Activated effector memory CD4-positive, alpha-beta T cell treated with Interleukin-2 at 50 U/mL for 16 hours (primary cell): ENCODE results near the gene DEFB118.
"Not testable (repeated sequence)": the region's sequence is repeated elsewhere in the genome, so short reads cannot be mapped to it uniquely, and the experiment has no call there.

Experiments used
- DNase-seq: peaks from one replicate; pipeline ENCODE4 v3.0.0-alpha.2; 2020

Gene DEFB118, protein sequence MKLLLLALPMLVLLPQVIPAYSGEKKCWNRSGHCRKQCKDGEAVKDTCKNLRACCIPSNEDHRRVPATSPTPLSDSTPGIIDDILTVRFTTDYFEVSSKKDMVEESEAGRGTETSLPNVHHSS

DNA sequence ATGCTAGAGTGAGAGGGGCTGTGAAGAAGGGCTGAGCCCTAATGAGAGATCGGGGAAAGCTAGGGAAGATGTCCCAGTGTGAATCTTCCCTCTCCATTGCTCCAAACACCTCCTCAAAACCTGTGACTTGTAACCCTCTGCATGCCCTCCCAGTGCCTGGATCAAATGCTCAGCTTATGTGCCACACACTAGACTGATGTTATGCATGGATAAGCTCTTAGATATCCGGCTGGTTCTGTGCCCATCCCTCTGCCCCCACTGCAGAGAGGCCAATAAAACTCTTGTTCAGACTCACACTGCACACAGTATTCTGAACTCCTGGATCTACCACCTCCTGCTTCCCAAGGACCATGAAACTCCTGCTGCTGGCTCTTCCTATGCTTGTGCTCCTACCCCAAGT lies at the start of gene DEFB118:
DEFB118 (plus strand) TSS at position 301 of the 400 bp plus-strand sequence; CDS start at position 351, 50 bp downstream.
- no peak for DNase-seq

DNA sequence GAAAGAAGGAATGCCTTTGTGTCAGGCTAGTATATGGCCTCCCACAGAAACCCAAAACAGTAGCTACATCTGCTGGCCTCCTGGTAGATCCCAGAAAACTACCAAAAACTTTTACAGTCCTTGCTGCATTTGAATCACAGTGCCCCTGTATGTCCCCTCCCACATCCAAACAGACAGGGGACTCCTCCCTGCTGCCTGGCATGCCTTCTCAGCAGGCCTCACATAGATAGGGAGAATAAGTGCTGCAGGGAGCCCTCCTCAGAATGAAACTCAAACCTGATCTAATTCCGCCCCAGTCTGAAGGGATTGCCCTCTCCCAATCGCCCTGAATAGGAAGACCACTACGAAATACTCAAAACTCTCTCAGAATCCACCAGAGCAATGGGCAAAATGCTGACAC lies 45.9 kb upstream of the DEFB118 start:
- DNase-seq: no peak

DNA sequence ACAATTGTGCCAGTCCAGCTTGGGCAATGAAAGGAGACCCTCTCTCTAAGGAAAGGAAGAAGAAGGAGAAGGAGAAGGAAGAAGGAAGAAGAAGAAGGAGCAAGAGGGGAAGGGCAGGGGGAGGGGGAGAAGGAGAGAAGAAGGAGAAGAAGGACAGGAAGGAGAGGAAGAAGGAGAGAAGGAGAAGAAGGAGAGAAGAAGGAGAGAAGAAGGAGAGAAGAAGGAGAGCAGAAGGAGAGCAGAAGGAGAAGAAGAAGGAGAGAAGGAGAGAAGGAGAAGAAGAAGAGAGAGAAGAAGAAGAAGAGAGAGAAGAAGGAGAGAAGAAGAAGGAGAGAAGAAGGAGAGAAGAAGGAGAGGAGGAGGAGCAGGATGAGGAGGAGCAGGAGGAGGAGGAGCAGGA lies 37.5 kb upstream of the DEFB118 start:
- DNase-seq: no peak

DNA sequence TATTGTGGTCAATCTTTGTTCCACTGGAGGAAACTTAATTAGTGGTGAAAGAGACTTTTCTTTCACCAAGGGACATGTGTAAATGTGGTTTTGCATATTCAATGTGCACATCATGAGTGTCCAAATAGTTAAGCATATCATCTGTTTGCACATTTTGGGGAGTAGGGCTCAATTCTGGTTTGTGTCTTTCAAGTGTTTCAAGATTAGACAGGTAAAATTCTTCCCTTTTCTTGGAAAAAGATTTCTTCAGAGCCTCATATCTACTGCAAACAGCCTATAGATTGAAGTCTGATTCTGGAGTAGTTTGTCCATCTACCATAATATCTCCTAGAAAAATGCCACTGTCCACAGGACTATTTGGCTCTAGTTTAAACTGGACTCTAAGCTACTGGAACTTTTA lies 26.9 kb upstream of the DEFB118 start:
- no peak for DNase-seq

DNA sequence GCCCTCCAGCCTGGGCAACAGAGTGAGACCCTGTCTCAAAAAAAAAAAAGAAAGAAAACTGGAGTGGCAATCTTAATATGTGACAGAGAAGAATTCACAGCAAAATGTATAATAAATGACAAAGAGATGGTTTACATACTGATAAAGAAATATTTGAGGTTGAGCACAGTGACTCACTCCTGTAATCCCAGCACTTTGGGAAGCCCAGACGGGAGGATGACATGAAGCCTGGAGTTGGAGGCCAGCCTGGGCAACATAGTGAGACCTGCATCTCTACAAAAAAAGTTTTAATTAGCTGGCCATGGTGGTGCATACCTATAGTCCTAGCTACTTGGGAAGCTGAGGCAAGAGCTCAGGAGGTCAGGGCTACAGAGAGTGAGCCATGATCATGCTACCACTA lies 12.4 kb upstream of the DEFB118 start:
- DNase-seq: no peak

DNA sequence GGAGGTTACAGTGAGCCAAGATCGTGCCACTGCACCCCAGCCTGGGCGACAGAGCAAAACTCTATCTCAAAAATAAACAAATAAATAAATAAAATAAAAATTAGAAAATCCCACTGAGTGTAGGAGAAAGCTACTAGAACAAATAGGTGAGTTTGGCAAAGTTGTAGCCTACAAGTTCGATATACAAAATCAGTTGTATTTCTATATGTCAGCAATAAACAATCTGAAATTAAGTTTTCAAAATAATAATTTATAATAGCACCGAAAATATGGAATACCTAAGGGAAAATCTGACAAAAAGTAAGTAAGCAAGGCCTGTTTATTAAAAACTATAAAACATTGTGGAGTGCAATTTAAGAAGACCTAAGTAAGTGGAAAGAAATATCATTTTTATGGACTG lies 5.1 kb upstream of the DEFB118 start:
- no peak for DNase-seq

DNA sequence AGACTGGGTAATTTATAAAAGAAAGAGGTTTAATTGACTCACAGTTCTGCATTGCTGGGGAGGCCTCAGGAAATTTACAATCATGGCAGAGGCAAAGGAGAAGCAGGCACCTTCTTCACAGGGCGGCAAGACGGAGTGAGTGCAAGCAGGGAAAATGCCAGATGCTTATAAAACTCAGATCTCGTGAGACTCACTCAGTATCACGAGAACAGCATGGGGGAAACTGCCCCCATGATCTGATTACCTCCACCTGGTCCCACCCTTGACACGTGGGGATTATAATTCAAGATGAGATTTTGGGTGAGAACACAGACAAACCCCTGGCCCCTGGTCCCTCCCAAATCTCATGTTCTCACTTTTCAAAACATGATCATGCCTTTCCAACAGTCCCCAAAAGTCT lies 4.1 kb upstream of the DEFB118 start:
- not testable (repeated sequence) for DNase-seq

DNA sequence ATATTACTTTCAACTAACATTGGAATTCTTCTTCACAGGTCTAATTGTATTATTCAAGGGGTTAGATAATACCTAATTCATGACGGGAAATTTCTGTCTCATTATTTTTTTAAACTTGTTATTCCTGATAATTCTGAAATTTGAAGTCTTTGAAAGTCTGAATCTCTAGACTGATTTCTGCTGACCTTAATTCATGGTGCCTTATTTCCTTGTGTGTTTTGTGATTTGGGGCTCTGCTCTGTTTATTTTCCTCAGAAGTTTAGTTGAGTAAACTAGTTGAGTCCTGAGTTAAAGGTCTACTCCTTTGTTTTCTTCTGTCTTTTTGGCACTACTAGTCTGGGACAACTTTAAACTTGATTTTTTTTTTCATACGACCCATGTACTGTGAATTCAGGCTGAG lies 5.9 kb downstream of the DEFB118 start:
- DNase-seq: no peak

DNA sequence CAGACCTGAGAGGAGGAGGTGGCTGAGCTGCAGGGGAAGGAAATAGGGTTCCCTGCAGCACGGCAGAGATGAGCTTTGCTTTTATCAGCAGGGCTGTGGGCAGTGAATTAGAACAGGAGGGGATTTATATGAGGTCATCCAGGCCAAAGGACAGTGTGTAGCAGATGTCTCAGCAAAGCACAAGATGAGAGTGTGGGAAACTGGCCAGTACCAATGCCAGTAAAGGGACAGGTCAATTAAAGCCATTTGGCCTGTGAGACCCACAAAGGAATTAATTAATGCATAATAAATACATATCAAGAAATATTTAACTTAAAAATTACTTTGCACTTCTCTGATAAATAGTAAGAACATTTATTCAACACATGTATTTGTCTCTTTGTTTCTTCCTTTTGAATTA lies 22.1 kb downstream of the DEFB118 start, which contains the start of gene DEFB119:
DEFB119 (minus strand) TSS at position 101 of the 400 bp plus-strand sequence. CDS start 107 bp downstream, outside the sequence.
- no peak for DNase-seq

DNA sequence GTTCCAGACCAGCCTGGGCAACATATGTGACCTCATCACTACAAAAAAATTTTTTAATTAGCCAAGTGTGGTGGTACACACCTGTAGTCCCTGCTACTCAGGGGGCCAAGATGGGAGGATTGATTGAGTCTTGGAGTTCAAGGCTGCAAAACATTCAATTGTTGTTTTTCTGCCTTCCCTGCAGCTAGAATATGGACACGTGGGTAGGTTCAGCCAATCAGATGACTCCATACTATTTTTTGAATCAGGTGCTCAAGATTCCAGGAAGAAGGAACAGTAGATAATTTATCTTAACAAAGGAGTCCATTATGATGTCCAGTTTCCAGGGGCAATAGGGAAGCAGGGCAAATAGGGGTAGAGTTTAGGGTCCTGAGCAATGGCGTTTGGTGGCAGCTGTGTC lies 24.4 kb downstream of the DEFB118 start:
- DNase-seq: no peak

DNA sequence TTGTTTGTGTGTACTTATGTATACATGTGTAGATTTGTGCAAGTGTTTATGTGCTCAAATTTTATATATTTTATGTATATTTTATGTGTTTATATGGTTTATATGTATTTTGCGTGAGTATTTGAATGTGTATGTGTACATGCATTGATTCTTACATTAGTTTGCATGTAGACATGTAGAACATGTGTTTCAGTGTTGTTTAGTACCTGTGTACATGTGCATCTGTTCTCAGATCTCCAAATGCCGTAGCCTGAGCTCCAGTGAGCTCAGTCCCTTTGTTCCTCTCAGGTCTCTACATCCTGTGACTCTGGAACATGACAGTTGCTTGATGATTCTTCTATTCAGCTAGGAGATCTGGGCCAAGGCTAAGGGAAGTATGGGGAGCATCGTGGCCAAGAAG lies 26.5 kb downstream of the DEFB118 start:
- no peak for DNase-seq

DNA sequence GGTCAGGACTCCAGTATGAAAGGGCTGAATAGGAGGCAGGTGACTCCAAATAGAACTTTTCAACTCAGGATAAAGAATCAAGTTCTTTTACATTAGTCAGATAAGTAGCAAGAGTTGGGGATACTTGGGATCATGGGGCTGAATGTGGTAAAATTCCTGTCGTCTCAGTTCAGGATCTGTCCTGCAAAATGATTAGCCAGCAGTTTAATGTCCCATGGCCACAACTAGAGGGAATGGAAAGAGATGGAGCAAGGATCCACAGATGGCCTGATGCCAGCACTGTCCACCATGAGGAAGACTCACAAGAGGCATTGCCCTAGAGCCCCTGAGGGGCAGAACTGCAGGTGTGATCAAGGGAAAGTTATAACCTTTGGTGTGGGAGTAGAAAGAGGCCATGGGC lies 35.5 kb downstream of the DEFB118 start:
- no peak for DNase-seq

DNA sequence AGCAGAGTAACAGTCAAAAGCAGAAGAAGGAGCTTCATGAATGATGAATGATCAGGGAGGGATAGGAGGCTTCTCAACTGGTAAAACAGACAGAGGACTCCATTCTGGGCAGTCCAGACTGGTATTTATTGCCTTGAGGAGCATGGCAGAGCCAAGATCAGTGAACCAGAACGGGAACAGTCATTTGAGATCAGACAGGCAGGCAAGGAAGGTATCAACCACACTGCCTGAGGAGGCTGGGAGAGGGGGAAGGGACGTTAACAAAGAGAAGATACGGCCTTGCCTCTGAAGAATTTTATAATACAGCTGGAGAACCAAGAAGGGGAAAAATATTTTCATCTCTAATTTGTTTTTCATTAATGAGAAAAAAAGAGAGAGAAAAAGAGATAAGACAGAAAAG lies 37.7 kb downstream of the DEFB118 start, which contains the start of gene DEFB121:
DEFB121 (minus strand) TSS at position 101 of the 400 bp plus-strand sequence; CDS start at position 38, 63 bp downstream.
- DNase-seq: no peak

DNA sequence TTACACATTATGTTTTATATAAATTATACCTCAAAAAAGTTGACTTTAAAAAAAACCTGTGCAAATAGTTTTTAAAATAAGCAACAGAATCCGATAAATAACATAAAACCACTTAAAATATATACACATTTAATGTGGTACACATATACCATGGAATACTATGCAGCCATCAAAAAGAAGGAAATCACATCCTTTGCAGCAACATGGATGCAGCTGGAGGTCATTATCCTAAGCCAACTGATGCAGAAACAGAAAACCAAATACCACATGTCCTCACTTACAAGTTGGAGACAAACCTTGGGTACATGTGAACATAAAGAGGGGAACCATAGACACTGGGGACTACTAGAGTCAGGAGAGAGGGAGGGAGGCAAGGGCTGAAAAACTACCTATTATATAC lies 41.6 kb downstream of the DEFB118 start:
- DNase-seq: no peak

DNA sequence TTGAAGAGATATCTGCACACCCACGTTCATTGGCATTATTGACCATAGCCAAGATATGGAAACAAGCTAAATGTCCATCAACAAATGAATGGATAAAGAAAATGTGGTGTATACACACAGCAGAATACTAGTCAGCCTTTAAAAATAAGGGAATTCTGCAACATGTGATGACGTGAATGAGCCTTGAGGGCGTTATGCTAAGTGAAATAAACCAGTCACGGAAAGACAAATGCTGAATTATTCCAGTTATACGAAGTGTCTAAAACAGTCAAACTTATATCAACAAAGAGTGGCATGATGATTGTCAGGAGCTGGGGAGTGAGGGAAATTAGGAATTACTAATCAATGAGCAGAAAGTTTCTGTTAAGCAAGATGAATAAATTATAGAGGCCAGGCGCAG lies 46.0 kb downstream of the DEFB118 start:
- no peak for DNase-seq

DNA sequence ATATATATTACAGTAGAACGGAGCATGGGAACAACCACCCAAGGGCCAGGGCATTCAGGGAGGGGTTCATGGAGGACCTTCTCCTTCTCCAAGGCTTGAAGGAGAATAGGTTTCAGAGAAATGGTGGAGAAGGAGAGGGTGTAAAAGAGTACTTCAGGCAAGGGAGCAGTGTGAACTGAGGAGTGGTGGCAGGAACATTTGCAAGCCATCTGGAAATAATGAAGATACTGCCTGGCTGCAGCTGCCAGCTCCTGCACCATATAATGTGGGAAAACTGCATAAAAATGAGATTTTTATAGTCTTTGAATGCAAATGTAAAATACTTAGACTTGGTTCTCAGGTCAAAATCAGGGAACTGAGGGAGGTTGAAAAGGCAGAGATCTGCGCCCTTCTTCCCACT lies 47.3 kb downstream of the DEFB118 start:
- no peak for DNase-seq

DNA sequence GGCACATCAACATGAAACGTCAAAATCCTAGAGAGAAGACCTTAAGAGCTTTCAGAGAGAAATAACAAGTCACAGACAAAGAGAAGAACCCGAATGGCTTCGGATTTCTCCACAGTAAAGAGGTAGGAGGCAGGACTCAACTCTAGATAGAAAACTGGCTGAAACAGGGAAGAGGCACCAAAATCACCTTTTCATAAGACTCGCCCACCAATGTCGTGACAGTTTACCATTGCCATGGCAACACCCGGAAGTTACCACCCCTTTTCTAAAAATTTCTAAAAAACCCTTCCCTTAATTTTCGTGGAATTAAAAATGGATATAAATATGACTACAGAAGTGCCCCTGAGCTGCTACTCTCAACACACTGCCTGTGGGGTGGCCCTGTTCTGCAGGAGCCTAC lies 49.9 kb downstream of the DEFB118 start:
- no peak for DNase-seq
